ENCODE data around the gene TRMT44. TPM values are rescaled to one million over a fixed set of nuclear protein-coding genes. Genes with fewer than 3 reads are reported as not detected.

TRMT44 gene
- total and polyA plus RNA-seq, 4 experiments from 2014 or later = 4.3 to 33.0 (median 20.6) TPM

GRCh38 chr4:8459867-8460445, 19.4 kb downstream of the TRMT44 start:
- no peak overlapping the region for H3K4me3 ChIP-seq (ENCODE audit: low read length in 2 of 2)
- DNase-seq = no peak
- H3K4me1 ChIP-seq (ENCODE audit: insufficient read depth, low read length) = no peaks in the 10 kb centered on the region
- CTCF ChIA-PET (ENCODE audit: partially characterized antibody) = interaction anchor here (1.4 to 1.7 kb wide), 2 partner anchors 9 to 11 kb away, joined by 3 to 5 read pairs; no protein-coding TSS in a partner anchor
- H3K9me3 ChIP-seq (ENCODE audit: control insufficient read depth in 1 of 2, low read length in 2 of 2) = no peaks in the 10 kb centered on the region
- Mint-ChIP-seq H3K9me3 (no peaks in the 10 kb centered on the region), H3K4me1 (peaks cover 0 to 2% (median 0%) of the 10 kb centered on the region in 4 donors), H3K27ac (peak overlapping the region in 2 of 7 donors; percentile 41 to 64), H3K4me3 (no peak overlapping the region), H3K27me3 (no peaks in the 10 kb centered on the region), H3K36me3 (peaks cover 37 to 75% of the 10 kb centered on the region in 2 donors)
- POLR2A ChIA-PET (ENCODE audit: partially characterized antibody) = no interaction called here
- peaks cover 32% of the 10 kb centered on the region for H3K36me3 ChIP-seq (ENCODE audit: insufficient read depth, low read length)
- H3K27ac ChIP-seq (ENCODE audit: low read depth, low read length) = no peak overlapping the region
- H3K27me3 ChIP-seq (ENCODE audit: insufficient read depth, low read length) = no peaks in the 10 kb centered on the region
- intact Hi-C loops (cut with micrococcal nuclease) = no loop called here

- no peak overlapping the region for H3K4me3 ChIP-seq (ENCODE audit: low read length in 2 of 2)
- ChIA-PET CTCF (ENCODE audit: partially characterized antibody) (no interaction called here), POLR2A (ENCODE audit: partially characterized antibody) (no interaction called here)
- H3K27ac ChIP-seq (ENCODE audit: low read depth, low read length) = no peak overlapping the region
- intact Hi-C loops (cut with micrococcal nuclease) = no loop called here
- no peak overlapping the region for H3K4me3 Mint-ChIP-seq
- peak overlapping the region in 1 of 7 donors; percentile 46 for H3K27ac Mint-ChIP-seq
- H3K27me3 ChIP-seq (ENCODE audit: insufficient read depth, low read length) = no peaks in the 10 kb centered on the region
- no peaks in the 10 kb centered on the region for H3K9me3 Mint-ChIP-seq
- no peaks in the 10 kb centered on the region for H3K27me3 Mint-ChIP-seq
- peaks cover 37 to 76% of the 10 kb centered on the region in 2 donors for H3K36me3 Mint-ChIP-seq
- peaks cover 0 to 2% (median 0%) of the 10 kb centered on the region in 4 donors for H3K4me1 Mint-ChIP-seq
- no peaks in the 10 kb centered on the region for H3K9me3 ChIP-seq (ENCODE audit: control insufficient read depth in 1 of 2, low read length in 2 of 2)
- peaks cover 29% of the 10 kb centered on the region for H3K36me3 ChIP-seq (ENCODE audit: insufficient read depth, low read length)
- no peaks in the 10 kb centered on the region for H3K4me1 ChIP-seq (ENCODE audit: insufficient read depth, low read length)
- no peak for DNase-seq
Observed at GRCh38 chr4:8461086-8461485, 20.5 kb downstream of the TRMT44 start.

DNA sequence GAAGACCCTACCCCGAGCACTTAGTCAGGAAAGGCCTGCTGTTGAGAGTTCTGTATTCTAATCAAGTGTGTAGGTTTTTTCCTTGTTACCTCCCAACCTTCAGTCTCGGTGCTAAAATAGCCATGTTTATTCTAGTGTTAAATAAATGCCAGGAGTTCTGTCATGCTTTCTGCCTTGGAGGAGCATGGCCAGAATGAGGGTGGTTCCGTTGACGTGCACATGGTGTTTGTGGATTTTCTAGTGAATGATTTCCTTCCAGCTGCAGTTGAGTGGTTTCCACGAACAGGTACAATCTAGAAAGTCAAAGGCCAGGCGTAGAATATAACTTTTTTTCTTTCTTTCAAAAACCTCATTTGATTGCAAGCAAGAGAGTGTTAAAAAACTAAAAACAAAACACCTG, 21.0 kb downstream of the TRMT44 start:
- intact Hi-C loops (cut with micrococcal nuclease) = no loop called here
- ChIA-PET CTCF (ENCODE audit: partially characterized antibody) (no interaction called here), POLR2A (ENCODE audit: partially characterized antibody) (no interaction called here)
- Histone ChIP-seq H3K4me3 (ENCODE audit: low read length in 2 of 2) (no peak overlapping the region), H3K4me1 (ENCODE audit: insufficient read depth, low read length) (no peaks in the 10 kb centered on the region), H3K27me3 (ENCODE audit: insufficient read depth, low read length) (no peaks in the 10 kb centered on the region), H3K36me3 (ENCODE audit: insufficient read depth, low read length) (peaks cover 26% of the 10 kb centered on the region), H3K9me3 (ENCODE audit: control insufficient read depth in 1 of 2, low read length in 2 of 2) (no peaks in the 10 kb centered on the region), H3K27ac (ENCODE audit: low read depth, low read length) (no peak overlapping the region)
- no peak overlapping the region for H3K27ac Mint-ChIP-seq
- no peak for DNase-seq
- no peaks in the 10 kb centered on the region for H3K27me3 Mint-ChIP-seq
- peaks cover 0 to 2% (median 0%) of the 10 kb centered on the region in 4 donors for H3K4me1 Mint-ChIP-seq
- H3K9me3 Mint-ChIP-seq = no peaks in the 10 kb centered on the region
- no peak overlapping the region for H3K4me3 Mint-ChIP-seq
- H3K36me3 Mint-ChIP-seq = peaks cover 35 to 73% of the 10 kb centered on the region in 2 donors

DNA sequence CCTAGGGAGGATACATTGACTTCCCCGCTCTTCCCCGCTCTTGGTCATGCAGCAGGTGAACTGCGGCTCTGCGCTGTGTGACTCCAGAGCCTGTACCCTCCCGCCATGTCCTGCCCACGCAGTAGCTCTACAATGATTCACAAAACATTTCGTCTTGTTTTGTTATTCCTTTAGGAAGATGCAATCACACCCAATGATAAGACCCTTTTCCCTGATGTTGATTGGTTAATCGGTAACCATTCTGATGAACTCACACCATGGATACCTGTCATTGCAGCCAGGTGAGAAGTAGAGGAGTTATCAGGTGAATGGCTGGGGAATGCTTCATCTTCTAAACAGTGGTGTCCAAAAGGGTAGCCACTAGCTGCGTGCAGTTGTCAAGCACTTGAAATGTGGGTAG, 23.2 kb downstream of the TRMT44 start:
- H3K36me3 ChIP-seq (ENCODE audit: insufficient read depth, low read length) = peaks cover 23% of the 10 kb centered on the region
- ChIA-PET POLR2A (ENCODE audit: partially characterized antibody) (interaction anchor here (1.0 kb wide), 1 partner anchor 35 kb away, joined by 3 read pairs; no protein-coding TSS in a partner anchor), CTCF (ENCODE audit: partially characterized antibody) (no interaction called here)
- no peak overlapping the region for H3K27ac Mint-ChIP-seq
- H3K4me1 Mint-ChIP-seq = peaks cover 0 to 4% (median under 1%) of the 10 kb centered on the region in 4 donors
- DNase-seq = no peak
- no peaks in the 10 kb centered on the region for H3K27me3 ChIP-seq (ENCODE audit: insufficient read depth, low read length)
- peaks cover 27 to 72% of the 10 kb centered on the region in 2 donors for H3K36me3 Mint-ChIP-seq
- H3K27ac ChIP-seq (ENCODE audit: low read depth, low read length) = no peak overlapping the region
- no peaks in the 10 kb centered on the region for H3K27me3 Mint-ChIP-seq
- H3K9me3 Mint-ChIP-seq = no peaks in the 10 kb centered on the region
- H3K4me3 Mint-ChIP-seq = no peak overlapping the region
- no peak overlapping the region for H3K4me3 ChIP-seq (ENCODE audit: low read length in 2 of 2)
- no peaks in the 10 kb centered on the region for H3K9me3 ChIP-seq (ENCODE audit: control insufficient read depth in 1 of 2, low read length in 2 of 2)
- H3K4me1 ChIP-seq (ENCODE audit: insufficient read depth, low read length) = no peaks in the 10 kb centered on the region
- intact Hi-C loops (cut with micrococcal nuclease) = no loop called here

DNA sequence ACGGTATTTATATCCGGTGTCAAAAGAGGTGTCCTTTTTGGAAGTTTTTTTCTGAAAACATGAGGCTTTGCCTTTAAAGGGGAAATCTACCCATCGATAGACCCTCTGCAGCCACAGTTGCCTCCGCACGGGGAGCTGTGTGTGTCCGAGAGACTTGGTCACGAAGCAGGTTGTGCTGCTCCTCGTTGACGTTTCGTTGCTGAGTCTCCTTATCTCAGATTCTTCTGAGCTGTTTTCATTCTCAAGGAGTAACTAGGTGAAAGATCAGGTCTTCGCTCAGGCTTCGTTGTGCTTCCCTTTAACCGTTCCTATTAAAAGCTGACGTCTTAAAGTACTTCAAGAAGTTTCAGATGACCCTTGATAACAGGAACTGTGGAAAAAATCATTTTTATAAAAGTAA, 23.8 kb downstream of the TRMT44 start:
- H3K36me3 Mint-ChIP-seq = peaks cover 31 to 72% of the 10 kb centered on the region in 2 donors

GRCh38 chr4:8465615-8466611, 25.3 kb downstream of the TRMT44 start:
- POLR2A ChIA-PET (ENCODE audit: partially characterized antibody) = no interaction called here
- H3K4me1 Mint-ChIP-seq = peaks cover 0 to 4% (median 2%) of the 10 kb centered on the region in 4 donors

More for the DNA sequence above, 23.8 kb downstream of the TRMT44 start:
- no peaks in the 10 kb centered on the region for H3K9me3 ChIP-seq (ENCODE audit: control insufficient read depth in 1 of 2, low read length in 2 of 2)
- intact Hi-C loops (cut with micrococcal nuclease) = no loop called here
- H3K36me3 ChIP-seq (ENCODE audit: insufficient read depth, low read length) = peaks cover 27% of the 10 kb centered on the region
- ChIA-PET CTCF (ENCODE audit: partially characterized antibody) (no interaction called here), POLR2A (ENCODE audit: partially characterized antibody) (interaction anchor here (1.0 kb wide), 1 partner anchor 35 kb away, joined by 3 read pairs; no protein-coding TSS in a partner anchor)
- H3K9me3 Mint-ChIP-seq = no peaks in the 10 kb centered on the region
- no peak overlapping the region for H3K4me3 Mint-ChIP-seq
- DNase-seq = no peak
- no peaks in the 10 kb centered on the region for H3K4me1 ChIP-seq (ENCODE audit: insufficient read depth, low read length)
- H3K27me3 ChIP-seq (ENCODE audit: insufficient read depth, low read length) = no peaks in the 10 kb centered on the region
- no peak overlapping the region for H3K4me3 ChIP-seq (ENCODE audit: low read length in 2 of 2)
- H3K4me1 Mint-ChIP-seq = peaks cover 0 to 4% (median under 1%) of the 10 kb centered on the region in 4 donors
- H3K27ac Mint-ChIP-seq = no peak overlapping the region
- no peaks in the 10 kb centered on the region for H3K27me3 Mint-ChIP-seq
- H3K27ac ChIP-seq (ENCODE audit: low read depth, low read length) = no peak overlapping the region

GRCh38 chr4:8467016-8467415, 26.4 kb downstream of the TRMT44 start:
- ChIA-PET POLR2A (ENCODE audit: partially characterized antibody) (no interaction called here), CTCF (ENCODE audit: partially characterized antibody) (interaction anchor here (1.4 to 2.0 kb wide), 2 partner anchors 31 to 37 kb away, joined by 3 to 5 read pairs; no protein-coding TSS in a partner anchor)
- Mint-ChIP-seq H3K9me3 (no peaks in the 10 kb centered on the region), H3K27me3 (no peaks in the 10 kb centered on the region), H3K4me1 (peaks cover 0 to 4% (median 2%) of the 10 kb centered on the region in 4 donors), H3K27ac (no peak overlapping the region), H3K36me3 (peaks cover 28 to 58% of the 10 kb centered on the region in 2 donors), H3K4me3 (no peak overlapping the region)
- Histone ChIP-seq H3K4me3 (ENCODE audit: low read length in 2 of 2) (no peak overlapping the region), H3K27ac (ENCODE audit: low read depth, low read length) (no peak overlapping the region), H3K36me3 (ENCODE audit: insufficient read depth, low read length) (peaks cover 22% of the 10 kb centered on the region), H3K4me1 (ENCODE audit: insufficient read depth, low read length) (no peaks in the 10 kb centered on the region), H3K9me3 (ENCODE audit: control insufficient read depth in 1 of 2, low read length in 2 of 2) (no peaks in the 10 kb centered on the region), H3K27me3 (ENCODE audit: insufficient read depth, low read length) (no peaks in the 10 kb centered on the region)
- DNase-seq = no peak
- intact Hi-C loops (cut with micrococcal nuclease) = no loop called here

More at GRCh38 chr4:8465615-8466611, 25.3 kb downstream of the TRMT44 start:
- peaks cover 29 to 62% of the 10 kb centered on the region in 2 donors for H3K36me3 Mint-ChIP-seq
- no peaks in the 10 kb centered on the region for H3K27me3 ChIP-seq (ENCODE audit: insufficient read depth, low read length)
- H3K9me3 Mint-ChIP-seq = no peaks in the 10 kb centered on the region
- no peak overlapping the region for H3K27ac Mint-ChIP-seq
- H3K36me3 ChIP-seq (ENCODE audit: insufficient read depth, low read length) = peaks cover 30% of the 10 kb centered on the region
- no peak overlapping the region for H3K4me3 Mint-ChIP-seq
- H3K9me3 ChIP-seq (ENCODE audit: control insufficient read depth in 1 of 2, low read length in 2 of 2) = no peaks in the 10 kb centered on the region
- no peak overlapping the region for H3K27ac ChIP-seq (ENCODE audit: low read depth, low read length)
- no peaks in the 10 kb centered on the region for H3K4me1 ChIP-seq (ENCODE audit: insufficient read depth, low read length)
- no peak for DNase-seq
- H3K4me3 ChIP-seq (ENCODE audit: low read length in 2 of 2) = no peak overlapping the region
- CTCF ChIA-PET (ENCODE audit: partially characterized antibody) = interaction anchor here (1.4 kb wide), 1 partner anchor 30 kb away, joined by 3 read pairs; no protein-coding TSS in a partner anchor
- intact Hi-C loops (cut with micrococcal nuclease) = no loop called here
- H3K27me3 Mint-ChIP-seq = no peaks in the 10 kb centered on the region

All from CD4-positive, alpha-beta memory T cell (primary cell).